HG02798 (cell line): ENCODE data around the gene CNBD2.
"Not testable (repeated sequence)": the region's sequence is repeated elsewhere in the genome, so short reads cannot be mapped to it uniquely, and the experiment has no call there.

Source experiments
- ATAC-seq: cut with Tn5 transposase; IDR thresholded peaks from one replicate; pipeline ENCODE4 v1.9.1; 2021; ENCODE audit warnings: mild to moderate bottlenecking; ENCODE audit not compliant: unreplicated experiment, poor library complexity

Gene CNBD2

DNA sequence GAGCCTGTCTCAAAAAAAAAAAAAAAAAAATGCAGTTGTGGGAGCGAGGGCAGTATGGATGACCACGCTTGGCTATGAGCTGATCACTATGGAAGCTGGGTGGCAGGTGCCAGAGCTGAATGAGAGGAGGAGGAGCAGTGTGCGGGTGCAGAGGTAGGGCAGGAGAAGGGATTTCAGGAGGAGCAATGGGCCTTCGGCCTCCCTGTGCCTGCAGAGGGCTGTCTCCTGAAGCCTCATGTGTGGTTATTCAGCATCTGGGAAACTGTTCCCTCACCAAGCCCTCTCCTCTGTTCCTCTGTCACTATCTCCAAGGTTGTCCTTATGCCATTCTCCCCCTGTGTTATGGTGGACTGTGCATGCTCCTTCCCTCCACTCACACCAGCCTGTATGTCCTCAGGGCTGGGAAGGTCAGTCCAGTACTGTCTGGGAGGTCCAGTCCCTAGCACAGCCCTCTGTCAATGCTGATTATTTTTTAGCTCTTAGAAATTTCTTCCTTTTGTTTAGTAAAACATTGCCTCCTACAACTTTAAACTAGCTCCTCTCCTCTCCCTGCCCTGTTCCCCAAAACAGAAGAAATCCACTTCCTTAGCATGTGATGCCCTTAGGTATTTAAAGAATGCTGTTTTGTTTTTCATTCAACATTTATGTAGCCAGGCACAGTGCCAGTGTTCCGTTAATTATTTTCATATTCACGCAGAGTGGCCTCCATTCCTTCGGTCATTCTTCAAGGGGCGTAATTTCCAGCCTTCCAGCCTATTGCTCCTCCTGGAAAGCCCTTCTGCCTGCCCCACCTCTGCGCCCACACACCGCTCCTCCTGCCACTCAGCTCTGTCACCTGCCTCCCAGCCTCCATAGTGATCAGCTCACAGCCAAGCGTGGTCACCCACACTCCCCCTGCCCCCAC is 48.9 kb downstream of the CNBD2 start:
- ATAC-seq = no peak

DNA sequence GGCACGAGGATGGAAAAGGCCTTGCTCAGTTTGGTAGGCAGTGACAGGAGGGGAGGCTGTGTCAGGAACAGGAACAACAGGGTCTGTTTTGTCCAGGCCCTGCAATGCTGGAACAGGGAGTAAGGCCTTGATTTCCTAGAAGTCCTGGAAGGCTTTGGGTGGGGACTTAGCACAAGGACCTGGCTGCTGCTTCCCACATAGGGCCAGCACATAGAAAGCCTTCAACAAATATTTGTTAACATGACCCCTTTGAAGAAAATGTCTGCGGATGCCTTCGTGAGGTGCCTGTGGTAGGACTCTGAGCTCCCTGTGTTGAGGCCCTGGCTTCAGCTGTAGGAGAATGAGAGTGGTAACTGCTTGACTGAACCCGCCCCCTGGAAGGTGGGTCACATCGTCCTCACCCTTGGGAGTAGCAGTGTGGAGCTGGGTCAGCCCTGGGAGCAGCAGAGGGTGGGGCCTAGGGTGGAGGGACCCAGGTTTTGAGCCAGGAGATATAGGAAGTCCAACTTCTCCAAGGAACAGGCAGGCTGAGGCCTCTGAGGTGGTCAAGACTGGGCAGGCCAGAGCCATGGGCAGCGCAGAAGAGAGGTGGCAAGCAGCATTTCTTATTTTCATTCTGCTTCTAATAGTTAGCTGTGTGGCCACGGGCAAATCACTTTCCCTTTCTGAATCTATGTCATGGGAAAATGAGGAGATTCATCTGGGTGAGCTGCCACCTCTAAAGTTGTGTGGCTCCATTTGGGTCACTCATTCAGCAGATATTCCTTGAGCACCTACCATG is 50.0 kb downstream of the CNBD2 start:
- no peak for ATAC-seq

GRCh38 chr20:36026131-36026530 is 57.7 kb downstream of the CNBD2 start:
- ATAC-seq = not testable (repeated sequence)

- ATAC-seq = no peak
Measured at GRCh38 chr20:36028106-36028808, 59.9 kb downstream of the CNBD2 start.

DNA sequence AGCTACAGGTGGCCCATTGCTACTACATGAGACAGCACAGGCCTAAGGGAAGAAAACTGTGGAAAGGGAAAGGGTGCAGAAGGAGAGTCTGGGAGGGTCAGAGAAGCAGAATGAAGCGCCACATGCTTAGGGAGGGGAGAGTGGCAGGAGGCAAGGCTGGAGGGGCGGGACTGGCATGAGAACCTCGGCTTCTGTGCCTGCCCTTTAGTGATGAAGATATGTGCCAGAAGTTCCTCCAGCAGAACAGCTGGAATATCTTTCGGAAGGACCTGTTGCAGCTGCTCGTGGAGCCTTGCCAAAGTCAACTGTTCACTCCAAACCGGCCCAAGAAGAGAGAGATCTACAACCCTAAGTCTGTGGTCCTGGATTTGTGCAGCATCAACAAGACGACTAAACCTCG is 61.8 kb downstream of the CNBD2 start:
- no peak for ATAC-seq

DNA sequence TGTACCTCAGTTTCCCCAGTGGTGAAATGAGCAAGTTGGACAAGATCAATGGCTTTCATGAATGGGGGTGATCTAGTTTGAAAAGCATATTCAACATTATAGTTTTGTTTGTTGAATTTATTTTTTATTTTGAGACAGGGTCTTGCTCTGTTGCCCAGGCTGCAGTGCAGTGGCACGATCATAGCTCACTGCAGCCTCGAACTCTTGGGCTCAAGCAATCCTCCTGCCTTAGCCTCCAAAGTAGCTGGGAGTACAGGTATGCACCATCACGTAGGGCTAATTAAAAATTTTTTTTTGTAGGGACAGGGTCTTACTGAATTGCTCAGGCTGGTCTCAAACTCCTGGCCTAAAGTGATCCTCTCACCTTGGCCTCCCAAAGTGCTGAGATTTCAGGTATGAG is 63.4 kb downstream of the CNBD2 start:
- ATAC-seq = no peak

DNA sequence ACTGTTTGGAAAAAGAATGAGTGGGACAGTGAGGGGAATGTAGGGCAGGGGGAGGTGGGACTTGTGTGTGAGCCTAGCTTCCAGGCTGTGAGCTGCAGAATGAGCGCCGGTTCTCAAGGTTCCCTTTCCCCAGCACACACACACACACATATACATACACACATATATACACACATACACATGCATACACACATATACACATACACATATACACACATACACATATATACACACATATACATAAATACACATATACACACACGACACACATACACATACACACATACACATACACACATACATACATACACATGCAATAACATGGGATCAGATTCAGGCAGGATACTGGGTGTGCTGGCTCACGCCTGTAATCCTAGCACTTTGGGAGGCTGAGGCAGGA is 66.5 kb downstream of the CNBD2 start:
- no peak for ATAC-seq

DNA sequence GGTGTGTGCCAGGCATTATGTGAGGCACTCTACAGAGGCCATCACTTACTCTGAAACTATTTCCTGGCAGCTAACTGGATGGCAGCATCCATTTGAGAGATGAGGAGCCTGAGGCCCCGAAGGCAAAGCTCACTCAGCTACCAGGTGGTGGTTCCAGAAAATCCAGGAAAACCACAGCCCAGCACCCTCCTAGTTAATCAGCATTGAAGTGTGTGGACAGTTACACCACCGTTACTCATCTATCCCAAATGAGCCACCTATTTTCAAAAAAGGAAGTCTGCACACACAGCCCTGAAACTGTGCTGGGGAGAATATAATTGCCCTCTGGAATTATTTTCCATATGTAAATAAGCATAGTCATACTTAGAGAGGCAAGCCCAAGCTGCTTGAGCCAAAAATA is 67.4 kb downstream of the CNBD2 start:
- no peak for ATAC-seq

DNA sequence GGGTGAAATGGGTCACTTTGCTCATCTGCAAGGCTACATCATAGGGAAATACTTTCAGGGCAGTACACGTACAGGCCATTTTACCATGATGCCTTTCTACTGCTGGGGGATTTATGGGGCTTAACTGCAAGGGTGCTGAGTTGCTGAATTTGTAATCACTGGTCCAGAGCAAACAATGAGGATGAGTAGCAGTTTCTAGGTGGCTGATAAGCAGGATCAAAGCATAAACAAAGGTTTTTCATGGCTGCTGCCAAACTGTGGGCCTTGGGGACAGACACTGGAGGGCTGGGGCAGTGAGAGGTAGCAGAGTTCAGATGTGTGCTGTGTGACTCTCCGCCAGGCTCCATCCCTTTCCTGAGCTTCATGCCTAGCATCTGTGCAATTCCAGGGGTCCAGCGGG is 68.3 kb downstream of the CNBD2 start:
- no peak for ATAC-seq

DNA sequence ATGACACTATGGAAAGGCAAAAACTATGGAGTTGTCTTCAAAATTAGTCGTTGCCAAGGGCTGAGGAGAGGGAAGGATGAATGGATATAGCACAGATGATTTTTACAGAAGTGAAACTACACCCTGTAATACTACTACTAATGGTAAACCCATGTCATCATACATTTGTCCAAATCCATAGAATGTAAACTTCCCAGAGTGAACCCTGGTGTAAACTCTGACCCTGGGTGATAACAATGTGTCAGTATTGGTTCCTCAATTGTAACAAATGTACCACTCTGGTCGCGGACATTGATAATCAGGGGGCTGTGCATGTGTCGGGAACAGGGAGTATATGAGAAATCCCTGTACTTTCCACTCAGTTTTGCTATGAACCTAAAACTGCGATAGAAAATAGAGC is 72.2 kb downstream of the CNBD2 start:
- ATAC-seq = no peak

- ATAC-seq = no peak
Measured at GRCh38 chr20:36043441-36043840, 75.1 kb downstream of the CNBD2 start.

DNA sequence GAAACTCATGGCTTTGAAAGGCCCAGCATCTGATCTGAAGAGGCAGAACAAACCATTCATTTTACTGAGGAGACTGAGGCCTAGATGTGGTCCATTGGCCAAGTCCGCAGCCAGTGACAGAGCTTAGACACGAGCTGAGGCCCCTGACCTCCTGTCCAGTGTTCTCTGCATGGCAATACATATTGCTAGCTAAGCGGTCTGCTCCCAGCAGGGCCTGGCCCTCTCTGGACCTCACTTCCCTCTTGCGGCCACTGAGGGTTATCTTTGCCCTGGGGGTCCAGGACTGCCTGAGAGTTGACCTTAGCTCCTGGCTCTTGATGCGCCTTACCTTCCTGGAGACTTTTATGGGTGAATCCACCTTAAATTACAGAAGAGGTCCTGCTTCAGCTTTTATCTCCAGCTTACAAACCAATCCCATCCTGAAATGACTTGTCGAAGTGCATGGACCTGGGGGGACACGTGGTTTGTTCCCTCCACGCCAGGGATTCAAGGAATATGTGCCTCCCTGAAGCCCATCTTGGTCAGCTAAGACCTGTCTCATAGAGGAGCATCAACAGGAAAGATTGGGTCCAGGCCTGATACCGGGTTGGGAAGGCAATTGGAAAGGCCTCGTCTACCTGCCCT is 75.6 kb downstream of the CNBD2 start:
- ATAC-seq = no peak

DNA sequence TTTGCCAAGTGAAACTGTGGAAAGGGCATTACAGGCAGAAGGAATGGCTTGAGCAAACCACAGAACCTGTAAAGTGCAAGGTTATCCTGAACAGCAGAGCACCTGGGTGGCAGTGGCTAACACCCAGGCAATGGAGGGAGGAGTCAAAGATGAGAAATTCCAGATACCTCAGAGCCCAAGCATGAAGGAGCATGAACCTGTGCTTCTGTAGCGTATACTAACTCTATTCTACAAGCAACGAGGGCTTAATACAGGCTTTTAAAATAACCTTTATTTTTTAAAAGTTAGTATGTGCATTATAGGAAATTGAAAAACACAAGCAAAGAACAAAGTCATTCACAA is 77.0 kb downstream of the CNBD2 start:
- ATAC-seq = no peak

- not testable (repeated sequence) for ATAC-seq
Measured at GRCh38 chr20:36046073-36046798, 77.8 kb downstream of the CNBD2 start.

DNA sequence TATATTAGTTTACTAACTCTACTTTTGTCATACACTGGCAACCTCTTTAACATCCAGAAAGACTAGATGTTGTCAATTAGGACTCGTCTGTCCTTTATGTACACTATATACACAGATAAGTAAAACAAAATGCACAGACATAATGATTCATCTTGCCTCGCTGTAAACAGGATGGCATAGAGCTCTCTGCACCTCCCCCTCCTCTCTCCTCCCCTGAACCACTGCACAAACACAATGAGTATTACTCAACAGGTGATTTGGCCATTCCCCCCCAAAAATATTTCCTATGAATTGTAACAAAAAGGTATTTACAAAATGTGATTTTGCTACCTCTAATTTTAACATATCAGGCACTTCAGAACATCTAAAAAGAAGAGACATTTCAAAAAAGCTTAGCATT is 81.0 kb downstream of the CNBD2 start:
- ATAC-seq = not testable (repeated sequence)

DNA sequence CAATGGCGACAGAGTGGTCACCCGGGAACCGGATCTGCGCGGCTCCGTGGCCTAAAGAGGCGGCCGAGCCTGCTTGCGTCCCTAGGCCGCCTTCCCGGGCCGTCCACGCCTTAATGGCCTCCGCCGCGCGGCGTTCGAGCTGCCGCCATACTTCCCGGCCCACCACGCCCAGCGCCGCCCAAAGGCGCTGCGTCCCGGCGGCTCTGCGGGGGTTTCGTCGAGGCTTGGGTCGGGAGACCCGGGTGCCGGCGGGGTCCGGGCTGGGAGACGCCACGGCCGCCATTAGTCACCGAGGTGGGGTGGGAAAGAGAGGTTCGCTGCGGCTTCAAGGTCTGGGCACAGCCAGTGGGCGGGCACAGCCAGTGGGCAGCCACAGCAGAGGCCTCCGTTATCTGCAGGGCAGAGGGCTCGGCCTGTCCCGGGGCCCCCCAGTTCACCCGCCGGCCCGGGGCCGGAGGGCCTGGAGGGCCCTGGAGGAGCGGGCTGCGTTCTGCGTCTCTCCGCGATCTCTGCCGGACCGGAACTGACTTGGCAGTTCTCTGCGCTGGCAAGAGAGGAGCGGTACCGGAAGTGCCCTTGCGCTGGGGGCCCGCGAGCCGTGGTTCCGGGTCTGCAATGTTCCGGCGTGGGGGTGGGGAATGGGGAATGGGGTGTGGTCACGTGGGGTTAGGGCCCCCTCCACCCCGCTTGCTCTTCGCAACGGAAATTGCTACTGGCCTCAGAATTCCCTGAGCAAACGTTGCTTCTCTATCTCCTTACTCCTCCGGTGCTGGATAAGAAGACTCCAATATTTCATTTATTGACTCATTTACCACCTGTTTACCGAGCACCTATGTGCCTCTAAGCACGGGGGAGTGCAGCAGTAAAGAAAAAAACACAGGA is 82.3 kb downstream of the CNBD2 start:
- ATAC-seq = peak; percentile 97

DNA sequence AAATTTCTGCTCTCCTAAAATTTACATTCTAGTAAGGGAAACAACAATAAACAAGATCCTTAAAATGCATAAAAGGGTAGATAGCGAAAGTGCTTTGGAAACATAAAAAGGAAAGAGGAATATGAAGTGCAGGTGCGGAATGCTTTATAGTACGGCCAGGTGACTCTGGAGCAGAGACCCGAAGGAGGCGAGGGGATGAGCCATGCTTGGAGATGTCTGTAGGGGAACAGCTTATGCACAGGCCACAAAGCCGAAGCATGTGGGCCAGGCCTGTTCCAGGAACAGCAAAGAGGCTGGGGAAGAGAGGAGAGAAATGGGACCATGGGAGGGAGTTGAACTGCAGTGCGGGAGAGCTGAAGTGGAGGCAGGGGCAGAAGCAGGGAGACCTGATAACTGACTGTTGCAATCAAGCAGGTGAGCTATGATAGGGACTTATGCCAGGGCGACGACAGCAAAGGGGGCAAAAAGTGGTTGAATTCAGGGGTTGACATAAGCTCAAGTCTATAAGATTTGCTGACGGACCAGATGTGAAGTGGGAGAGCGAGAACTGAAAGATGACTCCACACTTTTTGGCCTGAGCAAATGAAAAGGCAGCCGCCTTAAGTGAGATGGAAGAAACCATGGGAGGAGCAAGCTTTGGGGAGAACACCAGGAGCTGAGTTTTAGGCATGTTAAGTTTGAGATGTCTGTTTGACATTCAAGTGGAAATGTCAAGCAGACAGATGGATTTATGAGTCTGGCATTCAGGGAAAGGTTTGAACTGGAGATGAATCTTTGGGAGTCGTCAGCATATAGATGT is 83.1 kb downstream of the CNBD2 start:
- ATAC-seq = no peak

DNA sequence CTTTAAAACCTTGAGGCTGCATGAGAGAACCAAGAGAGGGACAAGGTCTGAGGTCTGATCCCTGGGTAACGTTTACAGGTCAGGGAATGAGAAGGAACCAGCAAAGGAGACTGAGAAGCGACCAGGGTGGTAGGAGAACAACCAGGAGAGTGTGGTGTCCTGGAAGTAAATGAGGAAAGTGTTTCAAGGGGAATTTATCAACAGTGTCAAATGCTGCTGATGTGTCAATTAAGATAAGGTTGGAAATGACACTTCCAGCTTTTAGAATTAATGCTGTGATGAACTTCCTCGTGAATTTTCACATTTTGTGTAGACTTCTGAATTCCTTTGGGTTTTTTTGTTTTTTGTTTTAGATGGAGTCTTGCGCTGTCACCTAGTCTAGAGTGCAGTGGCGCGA is 83.7 kb downstream of the CNBD2 start:
- no peak for ATAC-seq
